NOMO-1 treated with dmso at 0.1 percent for 144 hours (cell line): ENCODE data around the gene ADARB2.
"Not testable (repeated sequence)": the region's sequence is repeated elsewhere in the genome, so short reads cannot be mapped to it uniquely, and the experiment has no call there.

Experiments
- DNase-seq: peaks from one replicate; lab custom pipeline; 2025; ENCODE audit not compliant: unreplicated experiment; lab: John Stamatoyannopoulos, UW

The ADARB2 gene

DNA sequence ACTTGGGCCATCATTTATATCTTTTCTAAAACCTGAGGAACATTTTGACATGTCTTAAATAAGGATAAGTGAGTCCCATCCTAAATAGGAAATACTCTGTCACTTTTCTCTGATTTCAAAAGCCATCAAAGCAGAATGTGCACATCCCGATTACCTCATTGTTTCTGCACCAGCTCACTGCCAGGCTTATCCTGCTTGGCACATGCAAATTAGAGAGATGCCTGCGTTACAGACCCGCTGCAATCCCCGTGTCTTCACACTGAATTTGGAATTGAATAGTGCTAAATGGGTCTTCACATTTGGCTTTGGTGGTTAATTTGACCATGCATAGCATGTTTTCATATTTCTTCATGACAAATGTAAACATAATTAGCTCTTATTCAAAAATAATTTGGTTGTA is 401.7 kb downstream of the ADARB2 start:
- DNase-seq: no peak

DNA sequence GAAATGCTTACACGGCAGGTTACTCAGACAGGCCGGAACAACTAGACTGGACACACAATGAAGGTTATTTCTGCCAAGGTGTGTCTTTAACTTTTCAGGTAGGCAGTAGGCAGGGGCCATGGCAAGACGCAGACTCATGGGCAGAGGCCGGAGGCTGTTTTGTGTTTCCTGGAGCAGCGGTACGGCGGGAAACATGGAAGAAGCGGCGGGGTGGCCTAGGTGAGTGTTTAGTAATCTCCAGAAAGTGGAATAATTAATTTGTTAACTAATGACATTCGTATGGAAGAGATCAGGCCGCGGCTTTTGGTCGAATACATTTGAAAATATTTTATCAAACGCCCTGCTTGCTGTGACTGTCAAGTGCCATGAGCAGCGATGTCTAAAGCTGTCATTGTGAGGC is 403.3 kb downstream of the ADARB2 start:
- DNase-seq: no peak

DNA sequence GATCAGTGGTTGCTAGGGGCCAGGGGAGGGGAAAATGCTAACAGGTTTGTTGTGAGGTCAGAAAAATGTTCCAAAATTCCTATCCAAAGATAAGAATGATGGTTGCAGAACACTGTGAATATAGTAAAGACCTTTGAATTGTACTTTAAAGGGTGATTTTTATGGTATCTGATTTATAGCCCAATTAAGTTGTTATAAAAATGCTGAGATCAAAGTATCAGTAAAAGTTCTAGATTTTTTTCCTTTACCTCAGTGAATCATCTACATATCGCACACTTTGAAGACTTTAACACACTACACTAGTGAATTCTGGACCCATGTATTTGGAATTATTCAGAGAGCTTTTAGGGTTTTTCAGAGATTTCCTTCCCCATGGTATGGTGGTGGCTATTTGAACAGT is 405.8 kb downstream of the ADARB2 start:
- DNase-seq: no peak

DNA sequence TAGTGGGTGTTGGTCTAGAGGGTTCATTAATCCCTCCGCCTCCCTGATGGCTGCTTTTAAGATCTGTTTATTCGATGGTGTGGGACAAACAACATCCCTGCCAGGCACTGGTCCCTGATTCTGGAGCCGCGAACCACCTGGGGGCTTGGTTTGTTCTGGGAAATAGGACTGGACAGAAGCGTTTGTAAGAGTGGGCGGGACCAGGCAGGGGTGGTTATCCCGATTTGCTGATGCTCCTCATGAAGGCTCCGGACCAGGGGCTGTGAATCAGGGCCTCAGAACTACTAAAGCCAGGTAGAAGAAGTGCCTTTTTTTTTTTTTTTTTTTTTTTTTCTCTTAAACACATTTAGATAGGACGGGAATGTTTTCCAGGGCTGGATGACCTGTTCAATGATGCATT is 407.7 kb downstream of the ADARB2 start:
- DNase-seq: no peak

DNA sequence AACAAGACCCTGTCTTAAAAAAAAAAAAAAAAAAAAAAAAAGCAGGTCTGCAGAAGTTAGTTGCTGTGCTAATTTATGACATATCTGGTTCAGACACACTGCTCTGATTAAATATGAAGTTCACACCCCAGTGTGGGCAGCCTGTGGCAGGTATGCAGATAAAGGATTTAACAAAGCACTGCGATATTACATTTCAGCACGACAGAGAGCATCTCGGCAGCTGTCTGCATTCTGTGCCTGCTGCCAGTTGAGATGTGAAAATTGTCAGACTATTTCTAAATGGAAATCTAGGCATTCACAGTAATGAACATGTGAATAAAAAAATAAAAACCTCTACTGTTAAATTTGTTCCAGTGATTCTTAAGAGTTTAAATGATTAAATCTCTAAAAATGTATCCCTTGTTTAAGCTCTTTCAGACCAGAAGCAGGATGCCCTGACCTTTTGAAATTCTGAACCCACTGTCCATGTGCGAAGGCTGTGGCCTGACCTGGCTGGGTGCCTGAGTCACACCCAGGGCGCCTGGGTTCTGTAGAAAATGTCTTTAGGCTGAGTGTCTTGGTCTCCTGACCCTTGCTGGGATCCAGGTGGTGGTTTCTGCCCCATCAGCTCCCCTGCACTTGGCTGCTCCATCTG is 408.2 kb downstream of the ADARB2 start:
- DNase-seq: no peak

DNA sequence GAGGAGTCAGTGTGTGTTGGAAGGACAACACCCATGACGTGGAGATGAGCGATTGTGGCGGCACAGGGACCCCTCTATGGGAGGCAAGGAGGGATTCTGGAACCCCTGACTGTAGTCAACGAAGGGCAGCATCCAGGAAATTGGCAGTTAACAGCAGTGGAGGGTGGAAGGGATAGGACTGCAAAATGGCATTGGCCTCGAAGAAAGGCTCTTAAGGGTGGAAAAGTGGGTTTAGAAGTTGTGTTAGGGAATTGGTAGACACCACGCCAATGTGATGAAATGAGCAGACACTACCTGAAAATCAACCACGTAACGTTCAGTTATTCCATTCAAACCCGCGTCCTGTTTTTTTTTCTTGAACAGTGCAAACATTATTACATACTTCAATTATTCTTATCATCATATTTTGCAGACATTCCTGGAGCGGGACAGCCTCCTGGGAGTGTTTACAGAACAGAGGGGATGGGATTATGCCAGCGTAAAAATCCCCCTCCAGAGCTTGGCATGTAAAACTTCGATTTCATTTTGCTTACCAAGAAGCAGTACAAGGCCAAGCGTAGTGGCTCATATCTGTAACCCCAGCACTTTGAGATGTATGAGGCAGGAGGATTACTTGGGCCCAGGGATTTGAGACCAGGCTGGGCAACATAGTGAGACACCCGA is 409.0 kb downstream of the ADARB2 start:
- DNase-seq: no peak

DNA sequence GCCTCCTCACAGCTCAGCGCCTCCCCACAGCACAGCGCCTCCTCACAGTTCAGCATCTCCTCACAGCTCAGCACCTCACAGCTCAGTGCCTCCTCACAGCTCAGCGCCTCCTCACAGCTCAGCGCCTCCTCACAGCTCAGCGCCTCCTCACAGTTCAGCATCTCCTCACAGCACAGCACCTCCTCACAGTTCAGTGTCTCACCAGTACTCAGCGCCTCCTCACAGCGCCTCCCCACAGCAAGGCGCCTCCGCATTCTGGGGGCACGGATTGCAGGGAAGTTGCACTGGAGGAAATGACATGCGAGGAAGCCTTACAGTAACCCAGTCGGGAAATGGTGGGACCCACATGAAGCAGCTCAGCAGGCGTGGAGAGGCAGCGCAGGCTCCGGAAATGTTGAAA is 409.6 kb downstream of the ADARB2 start:
- DNase-seq: no peak

DNA sequence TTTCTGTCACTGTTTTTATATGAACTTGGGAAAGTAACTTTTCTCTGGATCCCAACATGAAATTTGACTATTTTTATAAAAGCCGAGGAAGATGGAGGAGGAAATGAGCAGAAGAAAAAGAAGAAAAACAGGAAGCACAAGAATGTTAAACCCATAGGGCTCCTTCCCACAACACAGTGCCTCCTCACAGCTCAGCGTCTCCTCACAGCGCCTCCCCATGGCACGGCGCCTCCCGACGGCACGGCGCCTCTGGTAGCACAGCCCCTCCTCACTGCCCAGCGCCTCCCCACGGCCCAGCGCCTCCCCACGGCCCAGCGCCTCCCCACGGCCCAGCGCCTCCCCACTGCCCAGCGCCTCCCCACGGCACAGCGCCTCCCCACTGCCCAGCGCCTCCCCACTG is 410.8 kb downstream of the ADARB2 start:
- not testable (repeated sequence) for DNase-seq

DNA sequence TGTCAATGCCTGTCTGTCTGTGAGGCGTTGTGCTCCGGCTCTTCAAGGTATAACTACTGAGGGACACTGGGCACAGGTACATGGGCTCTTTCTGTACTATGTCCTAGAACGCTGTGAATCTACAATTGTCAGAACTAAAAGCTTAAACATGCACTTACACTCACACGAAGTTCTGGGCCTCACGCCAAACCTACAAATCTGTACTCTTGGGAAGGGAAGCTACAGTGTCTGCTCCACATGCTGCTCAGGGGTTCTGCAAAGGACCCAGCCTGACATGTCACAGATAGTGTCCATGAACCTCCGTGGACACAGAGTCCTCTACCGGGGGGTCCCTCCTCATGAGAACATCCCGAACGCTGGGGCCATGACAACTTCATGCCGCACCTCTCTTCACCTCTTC is 412.4 kb downstream of the ADARB2 start:
- DNase-seq: no peak

DNA sequence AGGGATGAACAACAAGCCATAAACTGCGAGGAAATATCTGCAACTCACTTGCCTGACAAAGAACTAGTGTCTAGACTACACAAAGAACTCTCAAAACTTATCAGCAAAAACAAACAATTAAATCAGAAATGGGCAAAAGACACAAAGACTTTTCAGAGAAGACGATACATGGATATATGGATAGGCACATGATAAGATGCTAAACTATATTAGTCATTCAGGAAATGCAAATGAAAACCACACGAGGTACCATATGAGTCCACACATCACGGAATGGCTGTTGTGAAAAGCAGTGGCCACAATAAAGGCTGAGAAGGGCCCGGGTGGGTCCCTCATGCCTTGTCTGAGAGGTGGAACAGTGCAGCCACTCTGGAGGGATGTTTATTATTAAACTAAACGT is 413.4 kb downstream of the ADARB2 start:
- no peak for DNase-seq

DNA sequence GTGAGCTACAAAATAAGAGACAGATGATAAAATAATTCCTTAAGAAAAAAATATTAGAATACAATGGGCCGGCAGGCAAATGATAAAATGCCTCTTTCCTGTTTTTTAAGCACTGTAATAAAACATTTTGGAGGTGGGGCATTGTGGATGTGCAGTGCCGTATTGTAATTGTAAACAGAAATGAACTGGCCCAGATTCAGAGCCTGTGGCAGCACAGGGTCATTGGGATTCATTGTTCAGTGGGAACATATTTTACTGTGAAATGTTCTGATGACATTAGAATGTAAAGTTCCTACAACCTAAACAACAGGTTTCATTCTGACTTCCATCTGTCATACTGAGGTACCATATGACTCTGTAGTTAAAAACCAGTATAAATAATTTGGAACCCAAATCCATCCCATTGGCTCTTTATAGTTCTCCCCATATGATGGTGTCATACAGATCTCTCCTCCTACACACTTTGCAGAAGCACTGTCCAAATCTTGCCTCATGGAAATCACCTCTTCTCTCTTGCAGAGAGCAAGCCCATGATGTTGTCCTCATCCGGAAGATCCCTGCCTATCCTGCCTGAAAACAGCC is 416.5 kb downstream of the ADARB2 start:
- DNase-seq: no peak

DNA sequence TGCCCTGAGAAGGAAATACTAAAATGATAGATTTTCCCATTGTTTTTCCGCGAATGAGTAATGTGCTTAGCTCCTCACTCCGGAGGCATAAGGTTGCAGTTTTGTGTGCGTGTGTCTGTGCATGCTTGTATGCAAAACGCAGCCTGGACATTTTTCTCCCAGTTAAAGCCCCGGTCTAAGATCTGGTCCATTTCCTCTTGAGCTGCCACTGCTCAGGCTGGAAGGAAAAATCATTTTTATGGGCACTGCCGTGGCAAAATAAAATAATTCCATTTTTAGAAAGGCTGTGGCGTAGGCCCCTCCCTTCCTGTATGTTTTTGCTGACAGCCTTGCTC is 420.5 kb downstream of the ADARB2 start:
- DNase-seq: no peak

DNA sequence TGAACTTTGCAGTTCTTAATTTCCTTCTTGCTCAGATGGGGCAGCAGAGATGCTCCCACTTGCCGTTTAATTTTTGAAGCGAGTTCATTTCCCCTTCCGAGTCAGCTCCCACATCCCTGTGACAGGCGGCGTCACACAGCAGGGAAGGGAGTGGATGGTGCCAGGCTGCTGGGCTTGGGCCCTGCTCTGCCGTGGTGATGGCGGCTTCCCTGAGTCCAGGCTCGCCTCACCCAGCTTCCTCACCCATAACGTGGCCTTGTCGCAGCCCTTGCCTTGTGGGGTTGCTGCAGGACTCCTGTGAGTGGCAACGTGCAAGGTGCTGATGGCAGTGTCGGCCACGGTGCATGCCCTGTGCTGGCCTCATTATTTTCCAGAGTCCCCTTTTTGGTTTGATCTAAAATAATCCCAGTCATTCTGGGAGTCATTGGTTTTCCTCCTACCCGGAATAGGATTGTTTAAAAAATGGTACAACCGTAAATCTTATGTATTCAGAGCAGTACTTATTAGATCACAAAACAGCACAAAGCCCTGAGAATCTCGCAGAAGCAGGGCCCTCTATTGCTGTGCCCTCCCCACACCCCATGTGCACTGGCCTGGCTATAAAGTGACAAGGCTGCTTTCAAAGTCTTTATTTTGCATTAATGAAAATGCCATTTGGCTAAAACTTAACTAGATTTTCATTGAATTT is 421.1 kb downstream of the ADARB2 start:
- DNase-seq: no peak

DNA sequence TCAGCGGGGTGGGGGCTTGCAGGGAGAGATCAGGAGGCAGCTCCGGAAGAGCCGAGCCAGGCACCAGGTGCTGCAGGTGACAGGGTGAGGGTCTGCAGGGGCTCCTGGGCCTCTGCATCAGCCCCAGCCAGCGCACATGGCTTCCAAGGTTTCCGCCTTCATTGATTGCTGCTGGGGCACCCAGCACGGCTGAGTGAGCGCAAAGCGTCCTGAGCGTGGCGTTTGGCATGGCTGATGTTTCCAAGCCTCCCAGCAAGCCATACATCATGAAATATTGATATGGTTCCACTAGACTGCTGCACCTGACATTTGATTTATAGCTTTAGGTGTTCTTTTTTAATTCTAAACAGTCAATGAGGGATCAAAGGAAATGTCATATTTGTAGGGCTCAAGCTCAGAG is 422.1 kb downstream of the ADARB2 start:
- no peak for DNase-seq

DNA sequence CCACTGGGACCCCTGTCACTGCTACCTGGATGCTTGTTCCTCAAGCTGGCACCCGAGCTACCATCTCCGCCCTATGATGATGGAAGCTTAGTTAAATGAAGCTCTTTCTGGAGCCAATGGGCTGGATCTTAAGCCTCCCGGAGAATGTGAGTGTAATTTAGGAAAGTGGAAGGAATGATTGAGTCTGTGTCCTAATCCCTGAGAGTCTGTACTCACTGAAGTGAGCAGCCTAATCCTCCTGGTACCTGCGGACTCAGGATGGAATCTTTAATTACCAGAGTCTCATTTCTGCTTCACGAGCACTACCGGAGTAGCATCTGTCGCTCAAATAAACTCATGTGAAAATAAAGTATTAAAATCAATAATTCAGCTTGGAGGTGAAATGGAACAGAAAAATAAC is 425.6 kb downstream of the ADARB2 start:
- no peak for DNase-seq

DNA sequence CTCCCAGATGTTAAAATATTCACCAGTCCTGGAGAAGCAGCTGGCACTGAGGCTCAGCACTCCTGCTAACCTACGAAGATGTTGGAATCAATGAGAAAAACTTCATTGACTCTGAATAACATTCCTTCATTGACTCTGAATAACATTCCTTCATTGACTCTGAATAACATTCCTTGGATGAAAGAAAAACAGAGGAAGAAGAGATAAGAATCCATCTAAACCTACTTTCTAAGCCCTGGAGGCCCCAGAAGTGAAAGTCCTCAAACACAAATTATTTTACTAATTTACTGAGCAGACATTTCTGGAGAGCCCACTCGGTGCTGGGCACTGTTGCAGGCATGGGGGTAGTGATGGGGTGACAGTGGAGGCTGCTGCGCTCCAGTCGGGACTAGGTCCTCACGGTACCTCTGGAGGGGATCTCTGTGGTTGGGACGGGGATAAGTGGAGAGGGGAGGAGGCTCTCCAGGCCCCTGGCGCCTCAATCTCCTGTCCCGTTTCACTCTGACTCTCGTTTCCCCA is 427.0 kb downstream of the ADARB2 start:
- no peak for DNase-seq

DNA sequence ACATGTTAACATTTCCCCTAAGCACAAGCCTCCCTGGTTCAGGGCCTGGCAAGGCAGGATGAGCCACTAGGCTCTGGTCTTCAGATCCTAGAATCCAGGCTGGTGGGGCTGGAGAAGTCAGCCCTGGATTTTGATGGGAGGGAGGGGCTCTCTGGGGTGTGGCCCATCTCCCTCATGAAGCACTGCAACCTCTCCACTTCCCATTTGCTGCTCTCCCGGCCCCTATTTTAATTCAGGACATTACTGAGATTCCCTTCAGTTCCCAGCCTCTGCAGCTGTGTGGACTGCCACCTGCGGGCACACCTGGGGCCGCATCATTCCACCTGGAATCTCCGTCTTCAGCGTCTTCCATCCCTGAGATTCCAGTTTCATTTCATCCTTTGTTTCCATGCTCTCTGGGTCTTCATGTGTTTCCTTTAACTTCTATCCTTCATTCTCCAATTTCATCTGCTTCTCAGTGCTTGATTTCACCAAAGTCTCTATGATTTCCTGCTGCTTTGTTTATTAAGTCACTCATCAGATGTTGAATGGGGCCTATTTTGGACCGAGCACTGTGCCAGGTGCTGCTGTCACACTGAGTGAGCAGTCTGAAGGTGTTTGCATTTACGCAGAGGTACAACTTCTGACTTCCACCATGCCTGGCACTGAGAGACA is 427.6 kb downstream of the ADARB2 start:
- DNase-seq: no peak

DNA sequence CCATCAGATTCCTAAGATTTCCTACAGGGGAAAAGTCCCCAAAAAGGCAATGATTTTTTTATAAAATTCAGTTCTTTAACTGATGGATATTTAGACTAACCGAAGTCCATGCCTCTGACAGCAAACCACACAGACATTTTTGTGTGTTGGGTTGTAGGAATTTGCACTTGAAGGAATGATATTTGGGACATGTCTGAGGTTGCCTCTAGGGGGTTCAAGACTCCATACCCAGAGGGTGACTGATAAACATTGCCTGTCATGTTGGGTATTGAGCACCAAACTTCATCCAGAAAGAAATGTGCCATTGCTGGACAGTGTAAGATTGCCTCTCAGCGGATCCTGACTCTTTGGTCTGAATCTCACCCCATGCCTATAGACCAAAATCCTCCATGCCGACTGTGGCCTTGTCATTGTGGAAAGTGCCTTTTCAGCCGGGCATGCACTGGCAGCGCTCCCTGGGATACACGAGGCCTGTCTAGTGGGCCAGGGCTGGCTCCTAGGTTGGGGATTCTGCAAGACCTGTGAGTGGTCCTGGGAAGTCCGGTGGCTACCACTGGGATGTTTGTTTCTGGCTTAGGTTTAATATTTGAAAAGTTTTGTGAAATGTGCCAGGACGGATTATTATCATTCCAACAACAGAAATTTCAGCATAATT is 428.2 kb downstream of the ADARB2 start:
- DNase-seq: no peak

DNA sequence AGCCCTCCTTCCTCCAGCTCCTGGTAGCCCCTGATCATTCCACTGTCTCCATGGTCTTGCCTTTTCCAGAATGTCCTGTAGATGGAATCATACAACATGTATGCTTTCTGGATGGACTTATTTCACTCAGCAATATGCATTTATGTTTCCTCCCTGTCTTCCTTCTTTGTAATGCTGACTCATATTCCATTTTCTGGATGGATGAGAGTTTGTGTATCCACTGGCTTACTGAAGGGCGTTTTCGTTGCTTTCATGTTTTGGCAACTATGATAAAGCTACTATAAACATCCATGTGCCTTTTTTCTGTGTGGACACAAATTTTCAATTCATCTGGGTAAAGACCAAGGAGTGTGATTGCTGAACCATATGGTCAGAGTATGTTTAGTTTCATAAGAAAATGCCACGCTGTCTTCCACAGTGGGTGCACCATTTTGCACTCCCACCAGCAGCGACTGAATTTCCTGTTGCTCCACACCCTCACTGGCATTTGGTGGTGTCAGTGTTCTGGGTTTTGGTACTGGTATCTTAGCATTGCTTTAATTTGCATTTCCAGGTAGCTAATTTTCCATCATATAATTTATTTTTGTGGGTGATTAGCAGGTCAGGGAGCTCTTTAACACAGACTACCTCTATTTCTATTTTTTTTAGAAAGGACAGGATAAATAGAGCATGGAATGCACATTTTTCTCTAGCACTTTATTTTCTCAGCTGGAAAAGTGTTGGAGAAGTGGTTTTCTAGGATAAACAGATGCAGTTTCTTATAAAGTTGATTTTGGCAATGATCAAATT is 429.0 kb downstream of the ADARB2 start:
- no peak for DNase-seq

DNA sequence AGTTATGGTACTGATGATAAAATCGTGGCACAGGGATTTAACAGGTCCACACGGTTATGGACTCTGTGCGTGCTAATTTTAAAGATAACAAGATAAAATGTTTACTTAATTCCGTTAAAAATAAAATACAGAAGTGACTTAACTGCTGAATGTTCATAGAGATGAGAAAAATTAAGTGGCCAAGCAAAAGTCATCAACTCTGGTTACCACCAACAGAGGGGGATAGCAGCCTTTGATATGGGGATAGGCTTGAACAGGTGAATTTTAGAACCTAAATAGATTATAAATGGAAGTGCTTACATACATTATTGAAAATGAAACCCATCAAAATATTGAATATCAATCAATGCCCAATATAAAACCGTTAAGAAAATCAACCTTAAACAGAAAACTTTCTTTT is 436.2 kb downstream of the ADARB2 start:
- DNase-seq: no peak
